Heart left ventricle (tissue), 13 donors: ENCODE measurements around the gene EMC1.

ENCODE experiments used
- CTCF ChIP-seq, 12 donors: fragments of 200-600 bp; sonication (generic) in 4 of 12; IDR thresholded peaks; one replicate each; pipeline versions ENCODE4 v1.5.0 to v1.8.0; 2018 to 2022; ENCODE audit warnings: antibody characterized with exemption in 12 of 12, mild to moderate bottlenecking in 5 of 12
- POLR2A ChIP-seq, 2 donors: fragments of 450-650 bp; IDR thresholded peaks; one replicate each; pipeline ENCODE4 v1.6.1; 2017; ENCODE audit warnings: antibody characterized with exemption in 2 of 2, mild to moderate bottlenecking in 2 of 2, moderate library complexity in 2 of 2
- donor health status: ischemic (EF 13 %, LVEDD 7.1; RV severe dilation, severe dysfunction).
- donor health status: DM: no; HTN: yes; CAD: no.
- donor health status: DM: no; HTN: no; CAD: no.
- donor health status: ischemic (EF 25% LVEDD 6.9; RV normal size, moderate dysfunction).
- donor health status: ischemic (EF 25% LVEDD 5.7; RV mildly dilated, moderate dysfunction).
- donor health status: ischemic (EF 35%, LVEDD 5.7; RV mildly dilated, moderate dysfunction).
- donor health status: nonischemic (EF 11% LVEDD 7.7; RV severe dilation, severe dysfunction).
- donor health status: DM: yes; HTN: yes; CAD: no.
- donor health status: PGD.
- donor health status: ischemic (EF 29% LVEDD 5.4; RV normal size, mild dysfunction).
- donor health status: nonischemic (EF 23%, LVEDD 6.1; RV moderate dilation, normal function).

DNA sequence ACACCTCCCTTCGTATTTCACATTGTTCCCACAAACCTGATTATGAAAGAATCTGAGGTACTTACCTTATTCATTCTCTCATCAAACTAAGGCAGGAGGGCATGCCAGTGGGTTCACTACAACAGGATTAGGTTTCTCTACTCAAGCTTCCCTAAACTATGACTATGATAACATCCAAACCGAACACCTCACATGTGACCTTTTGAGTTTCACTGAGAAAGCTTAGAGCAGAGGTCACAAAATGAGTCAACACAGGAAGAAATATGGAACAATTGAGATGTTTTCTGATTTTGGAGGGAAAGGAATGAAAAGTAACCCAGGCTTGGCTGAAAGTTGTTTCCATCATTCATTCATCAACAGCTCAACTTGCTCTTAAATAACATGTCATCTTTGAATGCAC lies 65.3 kb downstream of the EMC1 start:
- TF ChIP-seq CTCF (IDR thresholded peaks at IDR 0.05) (no peak), POLR2A (IDR thresholded peaks at IDR 0.05) (no peak)
